A673 (cell line): ENCODE results near the gene TLE6. TPM values are rescaled to one million over a fixed set of nuclear protein-coding genes. Genes with fewer than 3 reads are reported as not detected.

ENCODE experiments used
- BruUV-seq: library from RNA; stranded (reverse); fragments of 400-500 nt; replicated peaks from 2 replicates; lab custom pipeline; 2021; lab: Mats Ljungman, UMichigan
- CTCF ChIA-PET: fragments of 300-600 bp; sonication (Branson Sonifier 250); formaldehyde crosslinking; loops from one replicate; lab custom pipeline; 2022; ENCODE audit warnings: antibody characterized with exemption; lab: Charles Lee
- POLR2A ChIA-PET: fragments of 300-600 bp; sonication (Branson Sonifier 250); formaldehyde crosslinking; loops from one replicate; lab custom pipeline; 2022; ENCODE audit warnings: antibody characterized with exemption; ENCODE audit not compliant: low non-redundant PET; lab: Charles Lee
- DNase-seq: peaks from one replicate; pipeline ENCODE4 v3.0.0-alpha.2; 2015; ENCODE audit warnings: low spot score
- H3K27ac ChIP-seq: fragments of 200-600 bp; sonication (generic); 2 replicates; pipeline ENCODE4 v1.5.1; 2016; ENCODE audit warnings: mixed run types, low read depth, mild to moderate bottlenecking, mixed read lengths, antibody characterized with exemption, low read length; ENCODE audit not compliant: poor library complexity, severe bottlenecking
- H3K27me3 ChIP-seq: fragments of 200-600 bp; sonication (generic); replicated peaks from 2 replicates; pipeline ENCODE4 v1.6.1; 2017; ENCODE audit warnings: mixed run types, low read depth, mild to moderate bottlenecking, mixed read lengths, antibody characterized with exemption, low read length; ENCODE audit not compliant: insufficient read depth, poor library complexity
- H3K36me3 ChIP-seq: fragments of 200-600 bp; sonication (generic); 2 replicates; pipeline ENCODE4 v1.6.1; 2016; ENCODE audit warnings: mixed run types, mild to moderate bottlenecking, mixed read lengths, antibody characterized with exemption, low read length; ENCODE audit not compliant: insufficient read depth, poor library complexity, severe bottlenecking
- H3K4me1 ChIP-seq: fragments of 200-600 bp; sonication (generic); 2 replicates; pipeline ENCODE4 v1.6.1; 2017; ENCODE audit warnings: mixed run types, mild to moderate bottlenecking, mixed read lengths, antibody characterized with exemption, low read length; ENCODE audit not compliant: insufficient read depth, poor library complexity, severe bottlenecking
- H3K4me3 ChIP-seq: fragments of 200-600 bp; sonication (generic); 2 replicates; pipeline ENCODE4 v1.5.1; 2016; ENCODE audit warnings: low read depth, mixed run types, mild to moderate bottlenecking, mixed read lengths, low read length; ENCODE audit not compliant: poor library complexity, severe bottlenecking
- H3K9me3 ChIP-seq: fragments of 200-600 bp; sonication (generic); 2 replicates; pipeline ENCODE4 v1.6.1; 2016; ENCODE audit warnings: mixed run types, low read depth, mild to moderate bottlenecking, mixed read lengths, antibody characterized with exemption, low read length; ENCODE audit not compliant: poor library complexity, severe bottlenecking
- CTCF ChIP-seq: fragments of 300-800, 200-600 bp; sonication (generic); conservative IDR thresholded peaks from 2 replicates; pipeline ENCODE4 v1.5.1; 2017; ENCODE audit warnings: low read depth, mild to moderate bottlenecking, antibody characterized with exemption, low read length, moderate library complexity, mixed read lengths
- EZH2 ChIP-seq: fragments of 200-600 bp; sonication (generic); IDR thresholded peaks from 2 replicates; pipeline ENCODE4 v1.6.1; 2017; ENCODE audit warnings: borderline replicate concordance, low read depth, mild to moderate bottlenecking, mixed read lengths, antibody characterized with exemption, low read length; ENCODE audit not compliant: poor library complexity, severe bottlenecking
- intact Hi-C: fragments of 100-400 bp; cut with micrococcal nuclease; formaldehyde crosslinking; loops from one replicate; pipeline ENCODE4 v1.10.0; 2022; ENCODE audit not compliant: unreplicated experiment
- total RNA-seq: library from RNA; stranded (reverse); gene quantifications from 2 replicates; pipeline ENCODE4 v1.2.3, GENCODE V29; 2021

The TLE6 gene
- total RNA-seq, 1 experiment from 2014 or later: not detected

DNA sequence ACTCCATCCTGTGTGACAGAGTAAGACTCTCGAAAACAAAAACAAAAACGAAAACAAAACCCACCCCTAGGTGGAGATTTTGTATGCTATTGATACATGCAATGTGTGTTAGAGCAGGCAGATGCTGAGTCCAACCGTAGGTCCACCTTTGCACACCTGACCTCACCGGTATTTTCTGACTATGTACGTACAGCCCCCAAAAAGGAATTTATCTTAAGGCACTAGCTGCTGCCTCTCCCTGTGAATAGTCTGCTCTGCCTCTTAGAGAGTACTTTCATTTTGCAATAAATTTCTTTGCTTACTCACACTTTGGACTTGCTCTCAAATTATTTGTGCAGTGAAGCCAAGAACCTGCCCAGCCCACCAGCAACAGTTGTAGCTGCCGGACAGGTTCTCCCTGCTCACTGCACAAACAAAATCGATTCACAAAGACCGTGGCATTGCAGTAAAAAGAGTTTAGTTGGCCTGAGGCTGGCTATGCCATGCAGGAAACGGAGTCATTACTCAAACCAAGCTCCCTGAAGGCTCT, 24.3 kb upstream of the TLE6 start:
- no TSS peak for BruUV-seq
- TF ChIP-seq CTCF (no peak), EZH2 (no peak)
- H3K27ac ChIP-seq: no peak overlapping the region
- DNase-seq: no peak
- no peak overlapping the region for H3K4me3 ChIP-seq
- H3K36me3 ChIP-seq: no peaks in the 10 kb centered on the region
- CTCF ChIA-PET: no interaction called here
- H3K4me1 ChIP-seq: peaks cover 8% of the 10 kb centered on the region
- intact Hi-C loops: loop anchor here (10.0 kb wide), 1 partner anchor 308 kb away; no protein-coding TSS in a partner anchor
- POLR2A ChIA-PET: no interaction called here
- no peaks in the 10 kb centered on the region for H3K9me3 ChIP-seq
- H3K27me3 ChIP-seq: no peaks in the 10 kb centered on the region

DNA sequence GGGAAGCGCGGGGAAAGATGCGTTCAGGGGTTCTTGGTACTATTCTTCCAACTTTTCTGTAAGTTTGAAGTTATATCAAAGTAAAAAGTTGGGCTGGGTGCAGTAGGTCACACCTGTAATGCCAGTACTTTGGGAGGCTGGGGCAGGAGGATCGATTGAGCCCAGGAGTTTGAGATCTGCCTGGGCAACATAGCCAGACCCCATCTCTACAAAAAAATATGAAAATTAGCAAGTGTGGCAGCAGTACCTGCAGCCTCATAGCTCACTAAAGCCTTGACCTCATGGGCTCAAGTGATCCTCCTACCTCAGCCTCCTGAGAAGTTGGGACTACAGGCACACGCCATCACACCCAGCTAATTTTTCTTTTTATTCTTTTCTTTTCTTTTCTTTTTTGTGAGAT, 20.2 kb upstream of the TLE6 start:
- Histone ChIP-seq H3K4me1 (no peaks in the 10 kb centered on the region), H3K27me3 (no peaks in the 10 kb centered on the region), H3K27ac (no peak overlapping the region), H3K36me3 (no peaks in the 10 kb centered on the region), H3K9me3 (no peaks in the 10 kb centered on the region), H3K4me3 (no peak overlapping the region)
- no peak for TF ChIP-seq CTCF
- no peak for TF ChIP-seq EZH2
- no peak for DNase-seq
- intact Hi-C loops: loop anchor here (10.0 kb wide), 1 partner anchor 312 kb away; no protein-coding TSS in a partner anchor
- POLR2A ChIA-PET: no interaction called here
- CTCF ChIA-PET: no interaction called here
- no TSS peak for BruUV-seq

- Histone ChIP-seq H3K27me3 (no peaks in the 10 kb centered on the region), H3K36me3 (no peaks in the 10 kb centered on the region), H3K4me1 (no peaks in the 10 kb centered on the region), H3K4me3 (no peak overlapping the region), H3K27ac (no peak overlapping the region), H3K9me3 (no peaks in the 10 kb centered on the region)
- ChIA-PET CTCF (no interaction called here), POLR2A (no interaction called here)
- intact Hi-C loops: no loop called here
- no TSS peak for BruUV-seq
- DNase-seq: no peak
- TF ChIP-seq CTCF: no peak
- TF ChIP-seq EZH2: no peak
These were observed 17.2 kb upstream of the TLE6 start for GRCh38 chr19:2960120-2960519.
